Kidney epithelial cell (primary cell): ENCODE measurements around the gene PCYT1A. TPM values are rescaled to one million over a fixed set of nuclear protein-coding genes. Genes with fewer than 3 reads are reported as not detected.

ENCODE experiments used
- DNase-seq: peaks from one replicate; pipeline ENCODE4 v3.0.0-alpha.2; 2010; ENCODE audit warnings: low read depth
- H3K27me3 ChIP-seq: 2 replicates; pipeline ENCODE4 v1.6.0; 2011; ENCODE audit warnings: low read length; ENCODE audit not compliant: control insufficient read depth, insufficient read depth
- H3K36me3 ChIP-seq: 2 replicates; pipeline ENCODE4 v1.5.1; 2011; ENCODE audit warnings: low read length; ENCODE audit not compliant: control insufficient read depth, insufficient read depth
- H3K4me3 ChIP-seq: 2 replicates; pipeline ENCODE4 v1.5.1; 2011; ENCODE audit warnings: low read depth, mild to moderate bottlenecking, control low read depth, low read length
- total RNA-seq: library from RNA; depleted of rRNA; stranded (reverse); fragments of >200 nt; gene quantifications from 2 replicates; pipeline ENCODE4 v1.2.3, GENCODE V29; 2015
- TF ChIP-seq, protein P1 (sequence below): IDR thresholded peaks from 2 replicates; pipeline ENCODE4 v1.5.1; 2011; ENCODE audit warnings: mild to moderate bottlenecking, moderate library complexity, low read length, control low read depth, inconsistent platforms; ENCODE audit not compliant: insufficient read depth, poor library complexity, severe bottlenecking

Gene PCYT1A
- total RNA-seq, 1 donor from 2014 or later, result 62.7 TPM

DNA sequence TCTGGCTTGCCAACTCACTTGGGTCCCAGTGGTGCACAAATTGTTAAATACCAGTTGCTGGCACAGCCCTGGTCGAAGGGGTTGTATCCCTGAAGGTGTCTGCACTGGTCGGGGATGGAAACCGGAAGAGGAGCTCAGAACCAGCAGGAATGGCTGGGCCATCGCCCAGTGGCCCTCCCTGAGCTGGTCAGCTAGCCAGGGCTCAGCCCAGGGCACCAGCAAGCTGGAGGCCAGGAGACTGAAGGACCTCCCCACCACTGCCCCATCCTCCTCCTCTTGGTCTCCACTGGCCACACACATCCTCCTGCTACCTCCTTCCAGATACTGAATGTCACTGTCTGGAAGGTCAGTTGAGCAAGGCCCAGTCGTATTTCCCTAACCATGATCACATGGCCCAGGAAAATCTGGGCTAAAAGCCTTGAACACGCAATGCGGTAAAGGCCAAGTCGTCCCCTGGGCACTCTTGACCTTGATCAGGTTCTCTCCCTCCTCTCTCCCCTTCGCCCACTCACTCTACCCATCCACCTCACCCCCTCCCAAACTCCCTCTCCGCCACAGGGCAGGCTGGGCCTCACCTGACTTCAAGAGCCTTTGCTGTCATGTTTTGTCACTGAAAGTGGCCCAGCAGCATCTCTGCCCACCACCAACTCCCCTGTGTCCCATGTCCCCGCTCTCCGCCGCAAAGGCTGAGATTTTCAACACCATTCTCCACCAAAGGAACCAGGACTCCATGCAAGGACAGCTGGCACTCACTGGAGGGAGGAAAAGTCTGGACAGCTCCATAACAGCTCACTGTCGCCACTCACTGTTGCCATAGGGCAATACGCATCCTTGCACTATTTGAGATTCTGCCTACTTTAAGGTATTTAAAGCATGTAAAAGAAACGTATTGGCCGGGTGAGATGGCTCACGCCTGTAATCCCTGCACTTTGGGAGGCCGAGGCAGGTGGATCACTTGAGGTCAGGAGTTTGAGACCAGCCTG, 88.5 kb downstream of the PCYT1A start:
- H3K36me3 ChIP-seq, result no peaks in the 10 kb centered on the region
- DNase-seq, result no peak
- no peak overlapping the region for H3K4me3 ChIP-seq
- TF ChIP-seq, protein P1, sequence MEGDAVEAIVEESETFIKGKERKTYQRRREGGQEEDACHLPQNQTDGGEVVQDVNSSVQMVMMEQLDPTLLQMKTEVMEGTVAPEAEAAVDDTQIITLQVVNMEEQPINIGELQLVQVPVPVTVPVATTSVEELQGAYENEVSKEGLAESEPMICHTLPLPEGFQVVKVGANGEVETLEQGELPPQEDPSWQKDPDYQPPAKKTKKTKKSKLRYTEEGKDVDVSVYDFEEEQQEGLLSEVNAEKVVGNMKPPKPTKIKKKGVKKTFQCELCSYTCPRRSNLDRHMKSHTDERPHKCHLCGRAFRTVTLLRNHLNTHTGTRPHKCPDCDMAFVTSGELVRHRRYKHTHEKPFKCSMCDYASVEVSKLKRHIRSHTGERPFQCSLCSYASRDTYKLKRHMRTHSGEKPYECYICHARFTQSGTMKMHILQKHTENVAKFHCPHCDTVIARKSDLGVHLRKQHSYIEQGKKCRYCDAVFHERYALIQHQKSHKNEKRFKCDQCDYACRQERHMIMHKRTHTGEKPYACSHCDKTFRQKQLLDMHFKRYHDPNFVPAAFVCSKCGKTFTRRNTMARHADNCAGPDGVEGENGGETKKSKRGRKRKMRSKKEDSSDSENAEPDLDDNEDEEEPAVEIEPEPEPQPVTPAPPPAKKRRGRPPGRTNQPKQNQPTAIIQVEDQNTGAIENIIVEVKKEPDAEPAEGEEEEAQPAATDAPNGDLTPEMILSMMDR, result peak; percentile 18
- peaks cover 5% of the 10 kb centered on the region for H3K27me3 ChIP-seq

DNA sequence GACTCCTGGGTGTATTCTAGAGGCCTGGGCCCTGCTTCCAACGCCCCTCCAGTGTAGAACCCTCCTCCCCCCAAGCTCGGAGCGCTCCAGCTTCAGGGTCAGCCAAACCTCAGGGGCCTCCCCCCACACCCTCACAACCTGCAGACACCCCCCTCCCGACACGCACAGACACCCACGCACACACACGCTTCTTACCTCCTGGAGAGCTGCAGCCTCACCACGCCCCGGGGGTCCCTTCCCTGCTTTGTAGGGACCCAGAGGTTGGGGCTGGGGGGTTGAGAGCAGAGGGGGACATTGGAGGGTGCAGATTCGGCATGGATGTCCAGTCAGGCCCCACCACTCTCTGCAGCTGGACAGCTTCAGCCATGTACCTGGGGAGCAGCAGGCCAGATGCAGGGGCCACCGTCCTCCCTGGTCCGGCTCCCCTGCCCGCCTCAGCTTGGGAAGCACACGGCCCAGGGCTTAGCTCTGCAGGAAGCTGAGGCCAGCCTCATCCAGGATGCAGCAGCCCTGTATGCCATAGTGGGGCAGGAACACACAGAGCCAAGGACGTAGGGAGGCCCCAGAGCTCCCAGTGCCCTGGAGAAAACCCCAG, 89.3 kb downstream of the PCYT1A start:
- H3K36me3 ChIP-seq, result no peaks in the 10 kb centered on the region
- no peak overlapping the region for H3K4me3 ChIP-seq
- H3K27me3 ChIP-seq, result no peaks in the 10 kb centered on the region
- TF ChIP-seq, protein P1, result no peak
- no peak for DNase-seq

DNA sequence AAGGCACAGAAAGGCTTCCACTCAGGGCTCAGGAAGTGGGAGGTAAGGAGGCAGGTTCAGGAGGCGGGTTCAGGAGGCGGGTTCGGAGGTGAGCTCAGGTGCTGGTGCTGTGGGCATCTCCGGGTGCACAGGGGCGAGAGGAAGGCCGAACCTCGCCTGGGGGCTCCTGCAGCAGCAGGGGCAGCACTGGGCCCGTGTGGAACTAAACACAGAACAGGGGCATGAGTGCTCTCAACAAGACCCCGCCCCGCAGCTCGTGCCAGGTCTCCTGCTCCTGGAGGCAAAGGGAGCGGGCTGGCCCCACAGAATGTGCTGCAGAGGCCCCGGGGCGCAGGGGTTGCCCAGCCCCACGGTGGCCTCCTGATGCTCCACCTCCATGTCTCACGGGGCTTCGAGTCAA, 90.0 kb downstream of the PCYT1A start:
- TF ChIP-seq, protein P1, result no peak
- H3K27me3 ChIP-seq, result no peaks in the 10 kb centered on the region
- no peak for DNase-seq
- H3K4me3 ChIP-seq, result no peak overlapping the region
- no peaks in the 10 kb centered on the region for H3K36me3 ChIP-seq

DNA sequence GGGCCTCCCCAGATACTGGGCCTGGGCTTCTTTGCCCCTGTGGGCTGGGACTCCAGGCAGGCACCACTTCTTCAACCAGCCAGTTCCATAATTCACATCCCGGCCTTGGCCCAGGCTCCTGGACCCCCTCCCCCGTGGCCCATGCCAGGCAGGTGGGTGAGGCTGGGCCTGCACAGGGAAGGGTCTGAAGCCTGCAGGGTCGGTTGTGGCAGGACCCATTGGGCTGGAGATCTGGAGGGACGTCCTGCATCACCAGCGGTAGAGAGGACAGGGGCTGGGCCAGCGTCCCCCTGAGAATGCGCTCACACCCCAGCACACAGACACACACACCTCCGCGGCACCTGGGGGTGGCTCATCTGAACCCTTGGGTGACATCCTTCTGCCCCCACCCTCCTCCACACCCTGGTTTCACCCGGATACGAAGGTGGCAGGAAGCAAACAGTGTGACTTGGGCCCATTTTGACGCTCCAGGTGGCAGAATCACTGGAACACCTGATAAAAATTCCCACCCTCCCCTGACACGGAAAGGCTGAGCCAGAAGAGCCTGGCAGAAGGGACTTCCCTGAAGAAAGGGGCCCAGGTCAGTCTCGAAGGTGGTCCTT, 91.8 kb downstream of the PCYT1A start:
- TF ChIP-seq, protein P1, result no peak
- no peak for DNase-seq
- Histone ChIP-seq H3K27me3 (no peaks in the 10 kb centered on the region), H3K4me3 (no peak overlapping the region), H3K36me3 (no peaks in the 10 kb centered on the region)

DNA sequence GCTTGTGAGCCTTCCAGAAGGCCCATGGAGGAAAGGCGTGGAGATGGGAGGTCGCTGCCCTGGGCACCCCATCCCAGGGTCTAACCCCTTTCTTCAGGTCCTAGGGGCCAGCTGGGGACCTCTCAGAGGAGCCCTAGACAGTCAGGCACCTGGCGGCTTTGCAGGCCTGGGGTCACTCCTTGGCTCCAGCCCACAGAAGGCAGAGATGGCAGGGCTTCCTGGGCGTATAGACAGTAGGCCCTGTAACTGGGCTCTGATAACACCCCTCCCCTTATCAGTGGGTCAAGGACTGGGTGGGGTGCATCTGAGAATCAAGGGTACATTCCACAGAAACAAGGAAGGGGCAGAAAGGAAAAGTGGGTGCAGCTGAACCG, 93.0 kb downstream of the PCYT1A start:
- Histone ChIP-seq H3K36me3 (no peaks in the 10 kb centered on the region), H3K27me3 (no peaks in the 10 kb centered on the region), H3K4me3 (no peak overlapping the region)
- TF ChIP-seq, protein P1, result no peak
- DNase-seq, result no peak
